GM21529 (cell line): ENCODE results near the gene DYNC1LI1.
"Not testable (repeated sequence)": the region's sequence is repeated elsewhere in the genome, so short reads cannot be mapped to it uniquely, and the experiment has no call there.

Source experiments
- ATAC-seq: cut with Tn5 transposase; IDR thresholded peaks from one replicate; pipeline ENCODE4 v1.9.1; 2021; ENCODE audit not compliant: unreplicated experiment

DYNC1LI1 gene

GRCh38 chr3:32584660-32585059 lies 14.0 kb upstream of the DYNC1LI1 start:
- ATAC-seq = no peak

DNA sequence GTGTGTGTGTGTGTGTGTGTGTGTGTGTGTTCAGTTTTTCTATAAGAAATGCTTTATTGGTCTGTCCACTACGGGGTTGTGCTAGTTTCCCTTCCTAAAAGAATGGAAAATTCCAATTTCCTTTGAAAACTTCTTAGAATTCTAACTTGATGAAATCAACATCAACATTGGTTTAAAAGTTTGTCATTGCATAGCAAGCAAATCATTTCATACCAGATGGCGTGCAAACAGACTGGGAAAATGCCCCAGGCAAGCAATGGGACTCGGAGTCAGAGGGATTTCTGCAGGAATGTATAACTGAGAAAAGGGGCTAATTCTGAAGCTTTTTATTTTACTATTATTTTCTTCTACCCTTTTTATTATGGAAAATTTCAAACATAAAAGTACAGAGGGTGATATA lies 13.1 kb upstream of the DYNC1LI1 start:
- ATAC-seq = no peak

GRCh38 chr3:32578669-32579068 lies 8.0 kb upstream of the DYNC1LI1 start:
- ATAC-seq = not testable (repeated sequence)

GRCh38 chr3:32577581-32578556 lies 7.2 kb upstream of the DYNC1LI1 start:
- ATAC-seq = peak; percentile 97

DNA sequence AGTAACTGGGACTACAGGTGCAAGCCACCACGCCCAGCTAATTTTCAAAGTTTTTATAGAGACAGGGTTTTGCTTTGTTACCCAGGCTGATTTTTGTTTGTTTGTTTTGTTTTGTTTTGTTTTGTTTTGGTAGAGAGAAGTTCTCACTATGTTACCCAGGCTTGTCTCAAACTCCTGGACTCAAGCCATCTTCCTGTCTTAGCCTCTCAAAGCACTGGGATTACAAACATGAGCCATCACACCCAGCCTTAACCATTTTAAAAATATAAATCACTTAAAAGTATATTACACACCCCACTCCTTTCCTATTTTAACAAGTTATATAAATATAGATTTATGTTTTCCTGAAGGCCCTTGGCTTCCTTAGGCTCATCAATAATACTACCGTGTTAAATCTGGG lies 6.5 kb upstream of the DYNC1LI1 start:
- ATAC-seq = no peak

- no peak for ATAC-seq
Measured at GRCh38 chr3:32575451-32576113, 4.9 kb upstream of the DYNC1LI1 start.

- ATAC-seq = peak; percentile 32
Measured at GRCh38 chr3:32571192-32571485, 481 bp upstream of the DYNC1LI1 start.

DNA sequence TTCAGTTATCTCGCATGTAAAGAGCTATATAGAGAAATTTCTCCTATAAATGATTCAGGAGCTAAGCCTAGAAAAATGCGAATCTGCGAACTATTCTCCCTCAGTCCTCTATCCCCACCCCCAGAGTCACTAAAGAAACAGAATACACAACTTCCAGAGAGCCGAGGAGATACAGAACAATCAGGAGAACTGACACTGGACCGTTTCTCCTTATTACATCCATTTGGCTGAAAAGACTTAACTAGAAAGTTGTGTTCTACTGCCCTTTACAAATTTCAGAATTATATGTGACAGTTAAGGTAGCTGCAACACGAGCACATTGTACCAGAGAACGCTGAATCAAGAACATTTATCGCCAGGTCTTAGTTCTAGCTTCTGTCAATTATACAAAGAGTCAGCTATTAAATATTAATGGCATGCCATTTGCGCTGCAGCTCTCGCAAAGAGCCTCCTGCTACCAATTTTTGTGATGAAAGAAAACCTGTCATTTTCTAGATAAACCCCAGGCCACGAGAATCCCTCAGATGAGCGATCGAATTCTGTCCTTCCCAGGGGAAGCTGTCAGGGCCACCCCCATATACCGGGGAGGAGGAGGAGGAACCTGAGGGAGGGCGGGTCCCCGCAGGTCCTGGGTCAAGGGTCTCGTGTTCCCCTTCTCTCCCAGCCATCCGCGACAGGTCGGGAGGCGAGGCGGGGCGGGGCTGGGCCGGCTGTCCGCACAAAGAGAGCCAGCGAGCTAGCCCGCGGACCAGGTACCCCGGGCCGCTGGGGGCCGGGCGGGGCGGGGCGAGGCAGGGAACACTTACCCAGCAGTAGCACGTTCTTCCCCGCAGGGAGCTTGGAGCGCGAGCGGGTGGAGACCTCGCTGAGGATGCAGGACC lies 878 bp downstream of the DYNC1LI1 start:
- ATAC-seq = peak; percentile 49

GRCh38 chr3:32568953-32569352 lies 1.7 kb downstream of the DYNC1LI1 start:
- ATAC-seq = no peak

DNA sequence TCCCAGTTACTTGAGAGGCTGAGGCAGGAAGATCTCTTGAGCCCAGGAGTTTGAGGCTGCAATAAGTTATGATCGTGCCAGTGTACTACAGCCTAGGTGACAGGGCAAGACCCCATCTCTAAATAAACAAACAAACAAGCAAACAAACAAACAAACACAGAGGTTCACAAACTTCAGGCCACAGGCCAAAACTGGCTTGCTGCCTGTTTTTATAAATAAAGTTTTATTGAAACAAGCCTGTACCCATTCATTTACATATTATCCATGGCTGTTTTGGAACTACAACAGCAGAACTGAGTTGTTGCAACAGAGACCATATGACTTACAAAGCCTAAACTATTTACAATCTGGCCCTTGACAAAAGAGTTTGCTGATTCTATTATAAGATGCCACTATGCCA lies 6.5 kb downstream of the DYNC1LI1 start:
- no peak for ATAC-seq

GRCh38 chr3:32562640-32563039 lies 8.0 kb downstream of the DYNC1LI1 start:
- ATAC-seq = no peak

DNA sequence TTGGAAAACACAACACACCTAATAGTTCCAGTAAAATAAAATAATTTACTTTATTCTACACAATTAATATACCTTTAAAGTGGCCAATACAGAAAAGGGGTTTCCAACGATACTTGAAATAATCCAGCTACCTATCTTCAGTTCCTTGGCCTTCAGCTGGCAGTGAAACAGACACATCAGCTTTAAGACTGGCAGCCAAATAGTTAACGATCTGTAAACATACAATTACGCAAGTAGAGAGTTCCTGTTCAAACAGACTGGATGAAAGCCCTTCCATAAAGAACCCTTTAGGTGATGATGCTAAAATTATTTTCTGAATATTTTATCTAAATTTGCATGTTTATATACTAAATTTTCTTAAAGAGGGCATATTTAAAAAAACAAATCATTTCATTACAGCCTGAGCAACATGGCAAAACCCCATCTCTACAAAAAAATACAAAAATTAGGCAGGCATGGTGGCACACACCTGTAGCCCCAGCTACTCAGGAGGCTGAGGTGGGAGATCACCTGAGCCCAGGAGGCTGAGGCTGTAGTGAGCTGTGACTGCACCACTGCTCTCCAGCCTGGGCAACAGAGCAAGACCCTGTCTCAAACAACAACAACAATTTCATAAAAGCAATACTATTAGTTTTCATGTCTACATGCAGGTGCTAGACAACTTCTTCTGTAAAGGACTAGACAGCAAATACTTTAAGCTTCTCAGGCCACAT lies 12.9 kb downstream of the DYNC1LI1 start:
- ATAC-seq = no peak

GRCh38 chr3:32556332-32556731 lies 14.3 kb downstream of the DYNC1LI1 start:
- ATAC-seq = peak; percentile 58

DNA sequence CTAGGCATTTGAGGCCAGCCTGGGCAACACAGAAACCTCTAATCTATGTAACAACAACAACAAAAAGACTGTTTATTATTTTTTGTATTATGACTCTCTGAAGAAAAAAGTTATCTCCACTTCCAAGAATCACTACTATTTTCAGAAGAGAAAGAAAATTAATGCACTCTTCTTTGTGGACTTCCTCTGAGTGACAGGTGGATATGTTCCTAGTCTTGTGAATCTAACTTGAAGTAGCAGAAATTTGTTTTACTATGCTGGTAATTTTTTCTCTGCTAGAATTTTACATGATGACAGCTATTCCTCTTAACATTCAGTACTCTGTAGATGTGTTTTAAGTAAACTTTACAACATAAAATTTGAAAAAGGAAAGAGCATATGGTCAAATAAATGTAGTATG lies 16.7 kb downstream of the DYNC1LI1 start:
- ATAC-seq = no peak

- ATAC-seq = no peak
Measured at GRCh38 chr3:32553459-32553858, 17.2 kb downstream of the DYNC1LI1 start.

GRCh38 chr3:32552013-32552412 lies 18.6 kb downstream of the DYNC1LI1 start:
- no peak for ATAC-seq

DNA sequence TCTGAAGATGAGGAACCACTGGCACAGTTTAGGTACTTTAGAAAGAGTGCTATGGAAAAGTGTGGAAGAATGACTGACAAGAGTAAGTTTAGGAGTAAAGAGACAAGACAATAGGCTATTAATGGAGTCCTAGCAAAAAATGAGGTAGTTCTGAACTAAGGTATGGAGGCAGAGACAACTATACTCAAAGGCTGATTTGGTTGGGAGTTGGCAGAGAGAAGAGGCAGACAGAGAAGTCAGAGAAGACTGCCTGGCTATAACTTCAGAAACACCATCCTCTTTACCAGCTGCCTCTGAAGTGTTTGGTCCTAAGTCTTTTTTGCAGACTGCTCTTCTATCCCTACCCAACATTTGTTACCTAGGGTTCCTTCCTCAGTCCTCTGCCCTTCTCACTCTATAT lies 19.2 kb downstream of the DYNC1LI1 start:
- ATAC-seq = peak; percentile 33

DNA sequence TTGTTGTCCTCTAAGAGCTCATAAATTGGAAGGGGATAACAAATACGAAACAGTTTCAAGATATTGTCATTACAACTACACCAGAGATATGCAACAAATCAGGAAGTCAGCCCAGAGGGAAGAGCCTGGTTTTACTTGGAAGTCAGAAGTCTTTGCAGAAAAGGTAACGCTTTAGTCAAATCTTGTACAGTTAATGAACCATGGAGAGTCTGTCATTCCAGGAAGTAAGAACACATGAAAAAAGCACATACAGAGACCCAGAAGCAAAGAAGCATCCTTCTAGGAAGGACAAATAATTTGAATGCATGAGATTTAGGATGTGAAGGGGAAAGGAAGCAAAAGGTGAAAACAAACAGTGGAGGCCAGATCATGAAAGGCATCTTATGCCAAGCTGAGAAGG lies 19.6 kb downstream of the DYNC1LI1 start:
- ATAC-seq = peak; percentile 47

- no peak for ATAC-seq
Measured at GRCh38 chr3:32545305-32545704, 25.4 kb downstream of the DYNC1LI1 start.

DNA sequence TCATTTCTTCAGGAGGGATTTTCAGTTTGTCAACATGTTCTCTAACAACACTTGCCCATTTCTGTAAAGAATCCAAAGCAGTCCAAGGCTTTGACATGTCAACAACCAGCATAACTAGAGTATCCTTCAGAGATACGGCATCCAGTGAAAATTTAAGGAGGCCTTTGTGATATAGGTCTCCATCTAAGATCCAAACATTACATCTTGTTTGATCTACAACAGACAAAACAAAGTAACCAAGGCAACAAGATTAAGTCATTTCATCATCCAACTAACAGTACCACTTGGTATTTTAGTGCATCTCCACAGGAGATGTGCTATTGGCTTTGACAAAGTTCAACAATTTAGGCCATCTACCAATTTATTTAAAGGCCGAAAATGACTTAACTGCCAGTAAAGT lies 25.8 kb downstream of the DYNC1LI1 start:
- no peak for ATAC-seq

DNA sequence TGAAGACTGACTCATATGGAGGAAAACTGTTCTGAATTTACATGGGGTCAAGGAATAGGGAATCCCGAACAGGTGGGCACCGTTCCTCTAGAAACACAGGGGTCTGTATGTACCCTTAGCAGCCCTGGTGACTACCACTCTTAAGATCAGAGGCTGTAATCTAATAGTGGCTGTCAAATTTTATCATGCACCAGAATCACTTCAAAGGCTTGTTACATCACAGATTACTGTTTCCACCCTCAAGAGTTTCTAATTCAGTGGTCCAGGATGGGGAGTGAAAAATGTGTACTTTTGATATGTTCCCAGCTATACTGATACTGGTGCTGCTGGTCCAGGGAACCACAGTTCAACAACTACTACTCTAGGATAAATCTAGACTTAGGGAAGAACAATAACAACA lies 27.9 kb downstream of the DYNC1LI1 start:
- ATAC-seq = no peak
